DOHH2 (cell line): ENCODE measurements around the gene WDFY4.

Experiments used
- EZH2phosphoT487 ChIP-seq: fragments of 200-600 bp; sonication (generic); IDR thresholded peaks from 2 replicates; pipeline ENCODE4 v1.6.1; 2017; ENCODE audit warnings: borderline replicate concordance, mild to moderate bottlenecking, antibody characterized with exemption, low read length, moderate library complexity, mixed read lengths
- TF ChIP-seq, protein P1 (sequence below): fragments of 200-600 bp; sonication (generic); IDR thresholded peaks from one replicate; pipeline ENCODE4 v1.5.1; 2014; ENCODE audit warnings: antibody characterized with exemption, mild to moderate bottlenecking, low read depth, low read length; ENCODE audit not compliant: poor library complexity, severe bottlenecking

DNA sequence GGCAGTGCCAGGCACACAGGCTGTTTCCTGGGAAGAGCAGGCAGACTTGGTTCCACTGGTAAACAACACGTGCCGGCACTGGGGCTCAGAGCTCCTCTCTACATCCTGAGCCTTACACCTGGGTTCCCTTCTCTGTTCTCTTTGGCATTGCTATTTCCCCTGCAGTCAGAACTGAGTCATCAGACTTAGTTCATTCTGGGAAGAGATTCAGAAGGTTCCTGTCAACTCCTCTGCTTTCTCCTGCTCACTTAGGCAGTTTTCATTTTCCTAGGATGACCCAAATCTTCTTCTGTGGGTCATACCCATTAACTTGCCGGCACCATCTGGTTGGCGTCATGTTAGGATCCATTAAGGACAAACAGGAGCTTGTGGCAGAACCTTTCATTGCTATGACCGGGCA lies 288.4 kb downstream of the WDFY4 start:
- TF ChIP-seq, protein P1, sequence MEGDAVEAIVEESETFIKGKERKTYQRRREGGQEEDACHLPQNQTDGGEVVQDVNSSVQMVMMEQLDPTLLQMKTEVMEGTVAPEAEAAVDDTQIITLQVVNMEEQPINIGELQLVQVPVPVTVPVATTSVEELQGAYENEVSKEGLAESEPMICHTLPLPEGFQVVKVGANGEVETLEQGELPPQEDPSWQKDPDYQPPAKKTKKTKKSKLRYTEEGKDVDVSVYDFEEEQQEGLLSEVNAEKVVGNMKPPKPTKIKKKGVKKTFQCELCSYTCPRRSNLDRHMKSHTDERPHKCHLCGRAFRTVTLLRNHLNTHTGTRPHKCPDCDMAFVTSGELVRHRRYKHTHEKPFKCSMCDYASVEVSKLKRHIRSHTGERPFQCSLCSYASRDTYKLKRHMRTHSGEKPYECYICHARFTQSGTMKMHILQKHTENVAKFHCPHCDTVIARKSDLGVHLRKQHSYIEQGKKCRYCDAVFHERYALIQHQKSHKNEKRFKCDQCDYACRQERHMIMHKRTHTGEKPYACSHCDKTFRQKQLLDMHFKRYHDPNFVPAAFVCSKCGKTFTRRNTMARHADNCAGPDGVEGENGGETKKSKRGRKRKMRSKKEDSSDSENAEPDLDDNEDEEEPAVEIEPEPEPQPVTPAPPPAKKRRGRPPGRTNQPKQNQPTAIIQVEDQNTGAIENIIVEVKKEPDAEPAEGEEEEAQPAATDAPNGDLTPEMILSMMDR = no peak
- no peak for TF ChIP-seq EZH2phosphoT487
